ENCODE measurements around the gene IGFBP5. TPM values are rescaled to one million over a fixed set of nuclear protein-coding genes. Genes with fewer than 3 reads are reported as not detected.

IGFBP5 gene
- total RNA-seq, 2 donors from 2014 or later = 169 to 554 TPM

GRCh38 chr2:216676630-216677029 lies 18.7 kb downstream of the IGFBP5 start:
- Histone ChIP-seq H3K27ac (no peak overlapping the region), H3K9me3 (no peaks in the 10 kb centered on the region), H3K4me1 (peaks cover 0 to 29% of the 10 kb centered on the region in 2 donors), H3K27me3 (no peaks in the 10 kb centered on the region), H3K36me3 (no peaks in the 10 kb centered on the region), H3K4me3 (no peak overlapping the region)
- no peak for TF ChIP-seq CTCF (IDR thresholded peaks at IDR 0.05)
- DNase-seq (ENCODE audit: low spot score) = no peak

- no peak overlapping the region for H3K4me3 ChIP-seq
- TF ChIP-seq CTCF (IDR thresholded peaks at IDR 0.05) = no peak
- no peaks in the 10 kb centered on the region for H3K27me3 ChIP-seq
- peaks cover 0 to 8% of the 10 kb centered on the region in 2 donors for H3K4me1 ChIP-seq
- no peak for DNase-seq (ENCODE audit: low spot score)
- no peaks in the 10 kb centered on the region for H3K36me3 ChIP-seq
- H3K27ac ChIP-seq = no peak overlapping the region
- H3K9me3 ChIP-seq = no peaks in the 10 kb centered on the region
Observed at GRCh38 chr2:216674376-216674775, 21.0 kb downstream of the IGFBP5 start.

GRCh38 chr2:216673609-216674008 lies 21.7 kb downstream of the IGFBP5 start:
- no peak for DNase-seq (ENCODE audit: low spot score)
- Histone ChIP-seq H3K9me3 (no peaks in the 10 kb centered on the region), H3K27me3 (no peaks in the 10 kb centered on the region), H3K4me1 (peaks cover 0 to under 1% of the 10 kb centered on the region in 2 donors), H3K27ac (no peak overlapping the region), H3K4me3 (no peak overlapping the region), H3K36me3 (no peaks in the 10 kb centered on the region)
- no peak for TF ChIP-seq CTCF (IDR thresholded peaks at IDR 0.05)

- H3K4me3 ChIP-seq = no peak overlapping the region
- DNase-seq (ENCODE audit: low spot score) = no peak
- no peak overlapping the region for H3K27ac ChIP-seq
- no peaks in the 10 kb centered on the region for H3K36me3 ChIP-seq
- no peaks in the 10 kb centered on the region for H3K9me3 ChIP-seq
- no peaks in the 10 kb centered on the region for H3K27me3 ChIP-seq
- H3K4me1 ChIP-seq = no peaks in the 10 kb centered on the region
- no peak for TF ChIP-seq CTCF (IDR thresholded peaks at IDR 0.05)
Observed at GRCh38 chr2:216673021-216673420, 22.3 kb downstream of the IGFBP5 start.

GRCh38 chr2:216672466-216672865 lies 22.9 kb downstream of the IGFBP5 start:
- H3K9me3 ChIP-seq = no peaks in the 10 kb centered on the region
- no peak overlapping the region for H3K4me3 ChIP-seq
- DNase-seq (ENCODE audit: low spot score) = no peak
- H3K4me1 ChIP-seq = no peaks in the 10 kb centered on the region
- H3K27me3 ChIP-seq = no peaks in the 10 kb centered on the region
- no peak overlapping the region for H3K27ac ChIP-seq
- no peak for TF ChIP-seq CTCF (IDR thresholded peaks at IDR 0.05)
- no peaks in the 10 kb centered on the region for H3K36me3 ChIP-seq

- no peak for TF ChIP-seq CTCF (IDR thresholded peaks at IDR 0.05)
- Histone ChIP-seq H3K36me3 (no peaks in the 10 kb centered on the region), H3K4me1 (no peaks in the 10 kb centered on the region), H3K27me3 (no peaks in the 10 kb centered on the region), H3K4me3 (no peak overlapping the region), H3K27ac (no peak overlapping the region), H3K9me3 (no peaks in the 10 kb centered on the region)
- no peak for DNase-seq (ENCODE audit: low spot score)
Observed at GRCh38 chr2:216671791-216672343, 23.5 kb downstream of the IGFBP5 start.
